Activated T-cell treated with anti-CD3 and anti-CD28 coated beads, Interleukin-2, amount 50 U/mL, for 1 hour (primary cell): ENCODE results near the gene MAD2L2.

Source experiments
- DNase-seq: peaks from one replicate; pipeline ENCODE4 v3.0.0-alpha.2; 2020

The MAD2L2 gene

DNA sequence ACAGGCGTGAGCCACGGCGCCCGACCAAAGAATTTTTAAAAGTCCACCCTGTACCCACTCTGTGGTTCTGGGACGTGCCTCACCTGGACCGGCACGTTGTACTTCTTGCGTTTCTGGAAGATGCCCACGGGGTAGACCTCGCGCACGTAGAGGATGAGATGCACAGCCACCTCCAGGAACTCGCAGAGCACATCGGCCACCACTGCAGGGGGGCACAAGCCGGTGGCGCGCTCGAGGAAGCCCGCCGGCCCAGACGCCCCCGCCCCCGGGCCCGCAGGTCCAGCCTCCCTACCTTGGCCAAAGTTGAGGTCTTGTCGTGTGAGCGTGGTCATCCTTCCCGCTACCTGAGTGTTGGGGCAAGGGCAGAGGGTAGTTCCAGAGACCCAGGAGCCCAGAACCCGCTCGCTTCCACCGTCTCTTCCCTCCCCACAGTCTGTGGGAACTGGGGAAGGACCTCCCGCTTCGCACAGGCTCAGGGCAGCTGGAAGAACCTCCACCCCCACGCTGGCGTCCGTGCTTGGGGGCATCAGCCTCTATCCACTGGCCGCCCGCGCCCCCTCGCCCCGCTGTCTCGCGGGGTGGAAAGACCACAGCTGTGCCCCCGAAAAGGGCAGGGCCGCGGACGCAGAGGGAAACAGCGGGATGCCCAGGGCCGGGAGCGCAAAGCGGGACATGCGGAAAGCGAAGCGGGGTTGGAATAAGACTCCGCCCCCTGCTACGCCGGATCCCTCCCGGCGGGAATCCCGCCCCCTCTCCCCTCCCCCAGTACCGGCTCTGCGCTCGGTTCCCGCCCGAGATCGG, 478 bp downstream of the MAD2L2 start:
- DNase-seq: peak; percentile 28

GRCh38 chr1:11678442-11678841, 2.5 kb downstream of the MAD2L2 start:
- DNase-seq: no peak

DNA sequence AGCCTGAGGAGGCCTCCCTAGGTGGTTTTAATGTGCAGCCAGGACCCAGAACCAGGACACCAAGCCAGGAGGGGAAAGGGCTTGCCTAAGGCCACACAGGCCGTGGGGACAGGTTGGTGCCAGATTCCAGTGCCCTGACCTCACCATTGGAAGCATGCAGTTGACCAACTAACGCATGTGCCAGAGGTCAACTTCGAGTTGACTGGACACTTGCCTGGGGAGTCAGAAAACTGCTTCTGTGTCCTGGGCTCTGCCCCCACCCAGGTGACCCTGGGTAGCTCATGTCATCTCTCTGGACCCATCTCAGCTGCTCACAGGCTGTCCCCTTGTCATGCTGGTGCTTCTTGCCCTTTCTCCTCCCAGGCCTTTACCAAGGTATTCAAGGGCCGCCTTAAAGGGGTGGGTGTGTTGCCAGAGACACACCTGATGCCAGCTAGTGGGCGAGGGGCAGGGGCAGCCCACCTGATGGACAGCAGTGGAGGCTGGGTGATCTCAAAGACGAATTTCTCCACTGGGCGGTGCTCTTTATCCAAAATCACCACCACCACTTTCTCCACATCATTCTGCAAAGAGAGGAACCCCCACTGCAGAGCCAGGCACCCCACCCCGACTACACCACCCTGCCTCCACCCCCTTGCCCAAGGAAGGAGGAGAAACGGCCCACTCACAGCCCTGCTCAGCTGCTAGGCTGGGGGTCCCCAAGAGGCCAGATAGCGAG, 4.4 kb downstream of the MAD2L2 start:
- DNase-seq: no peak

GRCh38 chr1:11675325-11675724, 5.6 kb downstream of the MAD2L2 start:
- no peak for DNase-seq

- no peak for DNase-seq
Observed at GRCh38 chr1:11674488-11674887, 6.5 kb downstream of the MAD2L2 start.

DNA sequence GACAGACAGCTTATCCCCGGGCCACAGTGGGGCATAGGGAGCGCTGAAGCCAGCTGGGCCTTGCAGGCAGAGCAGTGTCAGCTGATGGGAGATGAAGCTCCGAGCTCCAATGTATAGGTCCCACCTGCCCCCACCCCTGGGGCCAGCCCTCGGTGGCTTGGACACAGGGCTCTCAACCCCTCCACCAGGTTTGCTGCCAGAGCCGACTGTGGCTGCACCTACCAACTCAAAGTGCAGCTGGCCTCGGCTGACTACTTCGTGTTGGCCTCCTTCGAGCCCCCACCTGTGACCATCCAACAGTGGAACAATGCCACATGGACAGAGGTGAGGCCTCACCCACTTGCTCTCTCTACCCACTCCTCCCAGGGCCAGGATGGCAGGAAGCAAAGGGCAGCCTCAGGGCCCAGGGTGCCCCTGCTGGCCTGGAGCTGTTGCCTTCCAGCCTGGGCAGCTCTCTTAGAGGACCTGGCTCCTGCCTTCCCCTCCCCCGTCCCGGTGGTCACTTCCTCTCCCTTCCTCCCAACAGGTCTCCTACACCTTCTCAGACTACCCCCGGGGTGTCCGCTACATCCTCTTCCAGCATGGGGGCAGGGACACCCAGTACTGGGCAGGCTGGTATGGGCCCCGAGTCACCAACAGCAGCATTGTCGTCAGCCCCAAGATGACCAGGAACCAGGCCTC, 7.7 kb downstream of the MAD2L2 start:
- DNase-seq: no peak

DNA sequence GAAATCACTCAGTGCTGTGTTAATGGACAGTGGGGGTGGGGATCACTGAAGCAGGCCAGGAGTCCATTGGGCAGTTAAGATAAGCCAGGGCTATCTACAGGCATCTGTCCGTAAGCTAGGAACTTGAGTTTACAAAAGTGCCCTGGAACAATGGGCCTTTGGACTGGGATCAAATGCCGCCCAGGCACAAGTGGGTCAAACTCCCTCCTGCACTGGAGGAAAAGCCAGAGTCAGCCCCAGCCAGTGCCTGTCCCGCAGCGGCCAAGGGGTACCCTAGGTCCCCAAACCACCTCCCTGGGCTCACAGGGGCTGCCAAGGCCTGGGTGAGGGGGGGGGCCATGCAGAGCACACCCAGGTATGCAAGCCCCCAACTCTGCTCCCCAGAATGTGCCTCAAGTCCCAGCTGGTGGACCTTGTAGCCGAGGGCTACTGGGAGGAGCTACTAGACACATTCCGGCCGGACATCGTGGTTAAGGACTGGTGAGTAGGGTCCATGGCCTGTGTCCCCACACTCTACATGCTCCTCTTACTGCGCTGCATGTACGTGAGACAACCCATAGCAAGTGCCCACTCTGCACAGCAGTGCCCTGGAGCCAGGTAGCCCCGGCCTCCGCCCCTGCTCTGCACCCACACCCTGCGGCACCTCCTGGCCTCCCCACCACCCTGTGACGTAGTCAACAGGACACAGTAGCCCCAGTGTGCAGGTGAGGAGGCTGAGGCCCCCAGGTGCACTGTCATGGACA, 9.2 kb downstream of the MAD2L2 start:
- DNase-seq: no peak

GRCh38 chr1:11671205-11671543, 9.8 kb downstream of the MAD2L2 start:
- no peak for DNase-seq

GRCh38 chr1:11670747-11671146, 10.2 kb downstream of the MAD2L2 start:
- no peak for DNase-seq

- DNase-seq: no peak
Observed at GRCh38 chr1:11668516-11668915, 12.4 kb downstream of the MAD2L2 start.

DNA sequence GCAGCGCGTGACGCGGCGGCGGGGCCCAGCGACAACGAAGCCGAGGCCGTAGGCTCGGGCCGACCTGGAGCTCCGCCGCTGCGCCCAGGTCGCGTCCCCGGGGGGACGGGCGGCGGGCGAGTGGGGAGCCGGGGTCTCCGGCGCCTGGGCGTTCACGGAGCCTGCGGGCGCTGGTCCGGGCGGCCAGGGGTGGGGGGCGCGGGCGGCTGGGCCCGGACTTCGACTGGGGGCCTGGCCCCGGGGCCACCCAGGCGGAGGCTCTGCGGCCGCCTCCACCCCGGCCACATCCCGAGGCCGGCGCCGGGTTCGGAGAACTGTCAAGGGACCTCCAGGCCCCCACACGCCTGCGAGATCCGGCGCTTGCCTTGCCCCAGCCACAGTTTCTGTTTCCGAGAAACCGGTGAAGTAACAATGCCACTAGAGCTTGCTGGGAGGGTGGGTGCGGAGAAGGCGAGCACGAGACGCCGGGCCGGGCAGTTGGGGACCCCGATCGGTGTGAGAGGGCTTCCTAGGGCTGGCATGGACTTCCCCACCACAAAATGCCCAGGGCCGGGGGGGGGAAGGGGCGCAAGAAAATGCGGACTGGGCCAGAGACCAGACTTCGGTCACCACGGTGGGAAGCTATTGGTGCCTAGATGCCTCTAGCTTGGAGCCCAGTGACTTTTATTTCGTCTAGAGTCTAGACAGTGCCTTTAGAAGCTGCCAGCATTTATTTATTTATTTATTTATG, 16.4 kb downstream of the MAD2L2 start:
- peak; percentile 59 for DNase-seq

DNA sequence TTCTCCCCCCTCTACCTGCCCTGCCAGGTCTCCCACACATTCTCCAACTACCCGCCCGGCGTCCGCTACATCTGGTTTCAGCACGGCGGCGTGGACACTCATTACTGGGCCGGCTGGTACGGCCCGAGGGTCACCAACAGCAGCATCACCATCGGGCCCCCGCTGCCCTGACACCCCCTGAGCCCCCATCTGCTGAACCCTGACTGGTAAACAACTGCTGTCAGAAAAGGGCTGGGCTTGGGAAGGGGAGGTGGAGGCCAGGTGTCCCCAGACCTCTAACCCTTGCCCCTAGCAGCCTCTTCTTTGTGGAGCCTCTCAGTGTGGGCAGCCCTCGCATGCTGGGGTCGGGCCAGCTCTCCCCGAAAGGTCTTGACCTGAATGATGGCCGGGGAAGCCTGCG, 19.8 kb downstream of the MAD2L2 start:
- DNase-seq: no peak

DNA sequence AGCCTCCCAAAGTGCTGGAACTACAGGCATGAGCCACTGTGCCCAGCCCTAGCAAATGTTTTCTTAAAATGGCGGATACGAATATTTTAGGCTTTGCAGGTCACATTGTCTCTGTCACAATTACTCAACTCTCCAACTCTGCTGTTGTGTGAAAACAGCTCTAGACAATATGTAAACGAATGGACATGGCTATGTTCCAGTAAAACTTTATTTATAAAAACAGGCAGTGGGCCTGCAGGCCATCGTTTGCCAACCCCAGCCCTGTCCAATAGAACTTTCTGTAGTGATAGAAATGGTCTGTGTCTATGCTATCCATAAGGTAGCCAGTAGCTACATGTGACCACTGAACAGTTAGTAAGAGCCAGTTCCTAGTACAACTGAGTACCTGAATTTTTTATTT, 21.2 kb downstream of the MAD2L2 start:
- no peak for DNase-seq

DNA sequence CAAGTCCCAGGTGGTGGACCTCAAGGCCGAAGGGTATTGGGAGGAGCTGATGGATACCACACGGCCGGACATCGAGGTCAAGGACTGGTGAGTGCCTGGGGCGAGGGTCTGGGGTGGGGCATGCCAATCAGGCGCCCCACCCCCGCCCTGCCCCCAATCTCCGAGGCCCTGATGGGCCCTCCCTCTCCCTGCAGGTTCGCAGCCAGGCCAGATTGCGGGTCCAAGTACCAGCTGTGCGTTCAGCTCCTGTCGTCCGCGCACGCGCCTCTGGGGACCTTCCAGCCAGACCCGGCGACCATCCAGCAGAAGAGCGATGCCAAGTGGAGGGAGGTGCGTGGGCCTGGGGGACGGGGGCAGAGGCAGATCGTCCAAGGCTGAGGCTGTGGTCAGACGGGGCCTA, 22.4 kb downstream of the MAD2L2 start:
- DNase-seq: no peak

DNA sequence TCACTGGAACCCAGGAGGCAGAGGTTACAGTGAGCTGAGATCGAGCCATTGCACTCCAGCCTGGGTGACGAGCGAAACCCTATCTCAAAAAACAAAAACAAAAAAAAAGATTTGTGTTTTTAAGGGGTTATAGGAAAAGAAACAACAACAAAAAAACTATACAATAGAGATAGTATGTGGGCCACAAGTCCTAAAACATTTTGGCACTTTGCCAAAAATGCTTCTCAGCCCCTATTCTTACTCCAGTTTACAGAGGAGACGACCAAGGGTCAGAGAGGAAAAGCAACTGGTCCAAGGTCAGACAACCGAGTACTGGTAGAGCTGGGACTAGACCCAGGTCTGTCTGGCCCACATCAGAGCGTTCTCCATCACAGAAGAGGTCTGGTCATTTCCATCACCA, 23.3 kb downstream of the MAD2L2 start:
- no peak for DNase-seq

DNA sequence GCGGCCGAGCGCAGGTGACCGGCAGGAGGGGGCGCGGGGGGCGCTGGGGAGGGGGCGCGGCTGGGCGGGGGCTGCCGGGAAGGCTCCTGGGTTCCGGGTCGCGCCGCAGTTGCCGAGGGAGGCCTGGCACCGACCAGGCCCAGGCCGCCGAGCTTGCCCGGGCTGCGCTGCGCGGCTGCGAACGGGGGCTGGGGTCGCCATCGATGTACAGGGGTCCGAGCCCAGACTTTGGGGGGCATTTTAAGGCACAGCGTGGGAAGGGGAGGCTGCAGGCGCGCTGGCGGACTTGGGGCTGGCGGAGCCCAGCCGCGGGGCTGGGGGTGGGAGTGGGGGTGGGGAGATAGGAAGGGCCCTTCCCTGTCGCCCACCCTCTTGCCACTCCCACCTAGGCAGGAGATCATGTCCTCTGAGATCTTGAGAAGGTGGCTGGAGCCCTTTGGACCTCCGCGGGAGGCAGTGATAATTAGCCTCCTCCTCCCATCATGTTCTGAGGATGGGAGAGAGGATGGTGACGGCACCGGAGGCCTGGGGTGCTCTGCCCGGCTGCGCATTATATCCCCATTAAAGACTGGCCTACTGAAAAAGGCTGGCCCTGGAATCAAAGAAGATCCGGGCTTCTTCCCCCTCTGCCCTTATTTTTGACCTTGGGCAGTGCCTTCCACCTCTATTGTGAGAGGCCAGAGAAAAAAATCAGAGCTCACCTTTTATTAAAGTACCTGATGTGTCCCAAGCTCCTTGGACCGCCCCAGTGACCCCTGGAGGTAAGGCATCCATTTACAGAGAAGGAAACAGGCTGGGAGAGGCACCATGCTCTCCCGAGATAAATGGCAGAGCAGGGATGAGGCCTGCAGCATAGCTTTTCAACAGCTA, 25.8 kb downstream of the MAD2L2 start:
- no peak for DNase-seq

- peak; percentile 78 for DNase-seq
Observed at GRCh38 chr1:11654137-11654938, 26.6 kb downstream of the MAD2L2 start, which contains the start of the genes FBXO2 and FBXO44. Gene FBXO2 (minus strand): TSS chr1:11654429. CDS start chr1:11654340, 89 bp downstream. Gene FBXO44 (plus strand): TSS chr1:11654877. CDS start chr1:11655836, 959 bp downstream.

GRCh38 chr1:11653861-11654136, 27.1 kb downstream of the MAD2L2 start:
- DNase-seq: no peak

DNA sequence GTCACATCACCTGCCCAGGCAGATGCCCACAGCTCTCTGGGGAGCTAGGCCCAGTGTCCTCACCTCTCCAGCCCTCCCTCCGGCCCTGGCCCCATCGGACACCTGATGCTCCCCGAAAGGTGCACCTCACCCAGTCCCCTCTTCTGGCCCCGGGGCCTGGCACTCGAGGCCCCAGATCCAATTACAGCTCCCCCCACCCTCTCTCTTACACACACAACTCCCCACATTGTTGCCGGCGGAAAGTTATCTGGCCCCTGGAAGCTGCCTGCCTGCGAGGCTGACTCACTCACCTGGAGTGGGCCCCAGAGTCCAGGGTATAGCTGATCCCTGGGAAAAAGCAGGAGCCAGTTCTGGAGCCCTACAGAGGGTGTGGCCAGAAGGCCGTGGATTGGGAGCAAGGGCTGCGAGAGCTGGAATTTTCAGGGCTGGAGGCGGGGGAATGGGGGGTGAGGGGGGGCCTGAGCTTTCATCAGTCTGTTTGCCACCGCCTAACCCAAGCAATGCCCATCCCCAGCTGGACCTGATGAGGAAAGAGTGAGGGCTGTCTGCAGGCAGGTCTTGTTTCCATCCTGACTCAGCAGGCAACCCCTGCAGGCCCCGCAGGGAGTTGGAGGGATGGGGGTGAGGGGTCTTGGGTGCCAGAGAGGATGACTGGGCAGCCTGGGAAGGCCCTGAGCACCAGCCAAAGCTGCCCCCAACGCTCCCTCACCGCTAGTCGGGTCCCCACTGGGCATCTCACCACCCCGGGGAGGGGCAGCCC, 27.7 kb downstream of the MAD2L2 start:
- DNase-seq: no peak

DNA sequence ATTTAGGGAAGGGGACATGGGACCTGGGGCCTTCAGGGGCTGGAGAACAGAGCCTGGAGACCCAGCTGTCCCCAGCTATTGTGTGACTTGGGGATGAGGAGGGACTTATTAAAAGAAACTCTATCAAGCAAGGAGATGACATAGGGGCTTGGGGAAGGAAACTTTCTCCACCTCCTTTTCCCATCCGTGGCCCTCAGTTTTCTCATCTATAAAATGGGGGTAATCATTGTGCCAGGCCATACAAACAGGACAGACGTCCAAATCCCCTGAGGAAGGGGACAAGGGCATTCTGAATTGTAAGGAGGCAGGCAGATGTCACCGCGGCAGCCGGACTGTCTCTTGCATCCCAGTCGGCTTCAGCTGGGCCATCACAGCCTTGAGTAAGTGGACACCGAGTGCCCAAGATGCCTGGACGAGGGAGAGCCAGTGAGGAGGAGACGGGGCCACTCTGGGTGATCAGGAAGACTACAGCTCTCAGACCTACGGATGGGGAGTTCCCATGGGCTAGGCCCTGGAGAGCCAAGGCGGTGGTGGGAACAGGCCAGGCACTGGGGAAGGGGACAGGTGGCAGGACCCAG, 28.7 kb downstream of the MAD2L2 start:
- no peak for DNase-seq
